ENCODE results near the gene TPRKB.
"Not testable (repeated sequence)": the region's sequence is repeated elsewhere in the genome, so short reads cannot be mapped to it uniquely, and the experiment has no call there.

Gene TPRKB

DNA sequence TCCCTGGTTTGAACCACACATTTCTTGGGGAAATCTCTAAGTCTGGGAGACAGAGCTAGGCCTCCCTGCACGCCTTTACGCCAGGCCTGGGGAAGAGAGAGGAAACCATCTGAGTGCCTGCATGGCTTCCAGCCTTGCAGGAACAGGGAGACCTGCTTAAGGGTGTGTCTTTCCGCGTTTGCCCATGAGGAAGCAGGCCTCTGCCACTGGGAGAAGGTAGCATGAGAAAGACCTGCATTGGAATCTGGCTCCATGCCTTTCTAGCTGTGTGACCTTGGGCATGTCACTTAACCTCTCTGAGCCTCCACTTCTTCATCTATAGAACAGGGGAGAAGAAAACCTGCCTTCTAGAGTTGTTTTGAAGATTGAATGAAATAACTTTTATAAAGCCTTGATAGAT, 19.4 kb downstream of the TPRKB start:
- not testable (repeated sequence) for H2BK5ac ChIP-seq (ENCODE audit: low read length); DNase-seq; H4K5ac ChIP-seq (ENCODE audit: low read length); H3K79me1 ChIP-seq (ENCODE audit: low read length); H3K27me3 ChIP-seq (ENCODE audit: insufficient read depth, low read length, poor library complexity); H3K4me1 ChIP-seq (ENCODE audit: control insufficient read depth, low read depth, low read length); H3K36me3 ChIP-seq (ENCODE audit: control insufficient read depth, insufficient read depth, low read length); H3K4ac ChIP-seq (ENCODE audit: low read depth, low read length); H4K8ac ChIP-seq (ENCODE audit: low read depth, low read length); H3K56ac ChIP-seq (ENCODE audit: low read length); H3K23ac ChIP-seq (ENCODE audit: low read length); H2BK15ac ChIP-seq (replicated peaks; ENCODE audit: low read depth); H2BK120ac ChIP-seq (ENCODE audit: low read depth, low read length); H3K4me2 ChIP-seq (ENCODE audit: low read length); H3K27ac ChIP-seq (ENCODE audit: low read depth, low read length); H3K9ac ChIP-seq (ENCODE audit: low read length); H3K18ac ChIP-seq (ENCODE audit: low read length); H2AK5ac ChIP-seq (ENCODE audit: low read length); H3K79me2 ChIP-seq (ENCODE audit: control insufficient read depth, insufficient read depth, low read length); H3K4me3 ChIP-seq (ENCODE audit: low read length)
- no CpG with 5 or more reads among the region's 4 CpGs for WGBS (ENCODE audit: extremely low coverage, insufficient coverage, low lambda C conversion rate)

DNA sequence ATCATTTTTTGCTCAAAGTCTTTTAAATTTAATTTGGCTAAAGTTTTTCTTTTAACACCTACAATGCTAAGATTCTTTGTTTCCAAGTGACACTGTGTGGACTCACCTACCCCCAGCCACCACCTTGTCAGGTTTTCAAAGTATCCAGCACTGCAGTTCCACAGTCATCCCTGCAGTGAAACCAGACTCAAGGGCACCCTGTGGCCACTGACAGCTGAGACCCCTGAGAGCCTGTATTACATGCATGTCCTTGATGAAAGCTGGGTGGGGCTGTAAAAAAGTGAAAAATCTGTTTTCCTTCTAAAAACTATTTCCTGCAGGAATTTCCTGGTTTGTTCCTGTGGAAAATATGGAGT, 19.9 kb downstream of the TPRKB start:
- DNase-seq, result no peak
- Histone ChIP-seq H2BK15ac (replicated peaks; ENCODE audit: low read depth) (no peak overlapping the region), H3K4me1 (ENCODE audit: control insufficient read depth, low read depth, low read length) (no peaks in the 10 kb centered on the region), H4K5ac (ENCODE audit: low read length) (no peak overlapping the region), H3K36me3 (ENCODE audit: control insufficient read depth, insufficient read depth, low read length) (no peaks in the 10 kb centered on the region), H3K4me3 (ENCODE audit: low read length) (no peak overlapping the region), H4K8ac (ENCODE audit: low read depth, low read length) (no peak overlapping the region), H3K4me2 (ENCODE audit: low read length) (no peak overlapping the region), H3K79me2 (ENCODE audit: control insufficient read depth, insufficient read depth, low read length) (no peaks in the 10 kb centered on the region), H3K23ac (ENCODE audit: low read length) (no peak overlapping the region), H2BK120ac (ENCODE audit: low read depth, low read length) (no peak overlapping the region), H3K27ac (ENCODE audit: low read depth, low read length) (no peak overlapping the region), H3K79me1 (ENCODE audit: low read length) (no peaks in the 10 kb centered on the region), H3K27me3 (ENCODE audit: insufficient read depth, low read length, poor library complexity) (no peaks in the 10 kb centered on the region), H2BK5ac (ENCODE audit: low read length) (no peak overlapping the region), H3K18ac (ENCODE audit: low read length) (no peak overlapping the region), H3K56ac (ENCODE audit: low read length) (no peak overlapping the region), H2AK5ac (ENCODE audit: low read length) (no peak overlapping the region), H3K4ac (ENCODE audit: low read depth, low read length) (no peak overlapping the region), H3K9ac (ENCODE audit: low read length) (no peak overlapping the region)

GRCh38 chr2:73716543-73717250, 20.4 kb downstream of the TPRKB start:
- Histone ChIP-seq H3K79me1 (ENCODE audit: low read length) (no peaks in the 10 kb centered on the region), H3K27ac (ENCODE audit: low read depth, low read length) (no peak overlapping the region), H2BK120ac (ENCODE audit: low read depth, low read length) (no peak overlapping the region), H3K18ac (ENCODE audit: low read length) (no peak overlapping the region), H3K36me3 (ENCODE audit: control insufficient read depth, insufficient read depth, low read length) (no peaks in the 10 kb centered on the region), H3K4me1 (ENCODE audit: control insufficient read depth, low read depth, low read length) (no peaks in the 10 kb centered on the region), H2BK15ac (replicated peaks; ENCODE audit: low read depth) (no peak overlapping the region), H4K5ac (ENCODE audit: low read length) (no peak overlapping the region), H3K79me2 (ENCODE audit: control insufficient read depth, insufficient read depth, low read length) (no peaks in the 10 kb centered on the region), H3K9ac (ENCODE audit: low read length) (no peak overlapping the region), H3K56ac (ENCODE audit: low read length) (no peak overlapping the region), H3K4ac (ENCODE audit: low read depth, low read length) (no peak overlapping the region), H3K23ac (ENCODE audit: low read length) (no peak overlapping the region), H3K4me3 (ENCODE audit: low read length) (no peak overlapping the region), H4K8ac (ENCODE audit: low read depth, low read length) (no peak overlapping the region), H3K27me3 (ENCODE audit: insufficient read depth, low read length, poor library complexity) (no peaks in the 10 kb centered on the region), H2AK5ac (ENCODE audit: low read length) (no peak overlapping the region), H2BK5ac (ENCODE audit: low read length) (no peak overlapping the region), H3K4me2 (ENCODE audit: low read length) (no peak overlapping the region)
- DNase-seq, result no peak
- no CpG with 5 or more reads among the region's 8 CpGs for WGBS (ENCODE audit: extremely low coverage, insufficient coverage, low lambda C conversion rate)

GRCh38 chr2:73714091-73714490, 23.1 kb downstream of the TPRKB start:
- H3K4ac ChIP-seq (ENCODE audit: low read depth, low read length), result no peak overlapping the region
- no peak overlapping the region for H2BK120ac ChIP-seq (ENCODE audit: low read depth, low read length)
- no peaks in the 10 kb centered on the region for H3K79me1 ChIP-seq (ENCODE audit: low read length)
- H3K4me2 ChIP-seq (ENCODE audit: low read length), result no peak overlapping the region
- H3K9ac ChIP-seq (ENCODE audit: low read length), result no peak overlapping the region
- H4K5ac ChIP-seq (ENCODE audit: low read length), result no peak overlapping the region
- H3K79me2 ChIP-seq (ENCODE audit: control insufficient read depth, insufficient read depth, low read length), result no peaks in the 10 kb centered on the region
- H3K4me1 ChIP-seq (ENCODE audit: control insufficient read depth, low read depth, low read length), result no peaks in the 10 kb centered on the region
- no peak overlapping the region for H3K23ac ChIP-seq (ENCODE audit: low read length)
- no peak overlapping the region for H3K27ac ChIP-seq (ENCODE audit: low read depth, low read length)
- H3K18ac ChIP-seq (ENCODE audit: low read length), result no peak overlapping the region
- WGBS (ENCODE audit: extremely low coverage, insufficient coverage, low lambda C conversion rate), result no CpG with 5 or more reads among the region's 2 CpGs
- no peaks in the 10 kb centered on the region for H3K27me3 ChIP-seq (ENCODE audit: insufficient read depth, low read length, poor library complexity)
- no peak overlapping the region for H3K56ac ChIP-seq (ENCODE audit: low read length)
- H4K8ac ChIP-seq (ENCODE audit: low read depth, low read length), result no peak overlapping the region
- H2BK15ac ChIP-seq (replicated peaks; ENCODE audit: low read depth), result no peak overlapping the region
- H3K36me3 ChIP-seq (ENCODE audit: control insufficient read depth, insufficient read depth, low read length), result no peaks in the 10 kb centered on the region
- H2BK5ac ChIP-seq (ENCODE audit: low read length), result no peak overlapping the region
- no peak overlapping the region for H2AK5ac ChIP-seq (ENCODE audit: low read length)
- no peak overlapping the region for H3K4me3 ChIP-seq (ENCODE audit: low read length)
- DNase-seq, result no peak

DNA sequence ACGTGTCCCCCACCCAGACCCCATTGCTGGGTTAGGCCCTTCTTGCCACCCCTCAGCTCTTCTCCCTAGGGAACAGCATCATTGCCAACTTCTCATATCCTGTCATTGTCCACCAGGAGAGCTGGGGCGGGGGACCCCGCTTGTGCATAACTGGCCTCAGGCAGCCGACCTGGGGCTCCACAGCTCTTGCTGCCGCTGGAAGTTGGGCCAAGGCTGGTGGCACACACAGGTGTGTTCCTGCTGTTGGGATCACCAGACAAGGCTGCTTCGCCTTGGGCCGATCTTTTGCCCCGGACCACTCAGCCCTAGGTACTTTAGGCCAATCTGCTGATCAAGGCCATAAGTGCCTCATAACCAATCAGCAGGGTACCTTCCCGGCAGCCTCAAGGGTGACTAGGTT, 28.6 kb downstream of the TPRKB start:
- Histone ChIP-seq H4K5ac (ENCODE audit: low read length) (no peak overlapping the region), H2BK5ac (ENCODE audit: low read length) (no peak overlapping the region), H2AK5ac (ENCODE audit: low read length) (no peak overlapping the region), H4K8ac (ENCODE audit: low read depth, low read length) (no peak overlapping the region), H2BK120ac (ENCODE audit: low read depth, low read length) (no peak overlapping the region), H3K18ac (ENCODE audit: low read length) (no peak overlapping the region), H3K4me3 (ENCODE audit: low read length) (no peak overlapping the region), H3K79me1 (ENCODE audit: low read length) (no peaks in the 10 kb centered on the region), H3K79me2 (ENCODE audit: control insufficient read depth, insufficient read depth, low read length) (no peaks in the 10 kb centered on the region), H3K4me1 (ENCODE audit: control insufficient read depth, low read depth, low read length) (peaks cover 2% of the 10 kb centered on the region), H3K4ac (ENCODE audit: low read depth, low read length) (no peak overlapping the region), H3K36me3 (ENCODE audit: control insufficient read depth, insufficient read depth, low read length) (no peaks in the 10 kb centered on the region), H3K4me2 (ENCODE audit: low read length) (no peak overlapping the region), H3K27ac (ENCODE audit: low read depth, low read length) (no peak overlapping the region), H3K23ac (ENCODE audit: low read length) (no peak overlapping the region), H3K9ac (ENCODE audit: low read length) (no peak overlapping the region), H2BK15ac (replicated peaks; ENCODE audit: low read depth) (no peak overlapping the region), H3K27me3 (ENCODE audit: insufficient read depth, low read length, poor library complexity) (no peaks in the 10 kb centered on the region), H3K56ac (ENCODE audit: low read length) (no peak overlapping the region)
- no peak for DNase-seq
- no CpG with 5 or more reads among the region's 9 CpGs for WGBS (ENCODE audit: extremely low coverage, insufficient coverage, low lambda C conversion rate)

DNA sequence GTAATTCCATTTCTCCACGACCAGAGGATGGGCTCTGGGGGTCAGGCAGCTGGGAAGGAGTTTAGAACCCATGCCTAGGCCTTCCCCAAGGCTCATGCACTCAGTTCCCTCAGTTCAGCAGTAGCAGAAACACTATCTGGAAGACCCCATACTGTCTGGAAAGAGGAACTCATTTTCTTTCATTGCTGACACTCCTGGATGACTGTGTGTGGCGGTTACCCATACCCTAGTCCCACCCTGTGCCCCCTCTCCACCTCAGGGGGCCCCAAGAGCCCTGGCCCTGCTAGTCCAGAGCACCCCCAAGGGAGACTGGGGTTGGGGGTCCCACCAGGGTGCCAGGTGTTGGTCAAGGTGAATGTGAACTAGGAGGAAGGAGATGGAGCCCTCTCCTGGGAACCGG, 29.5 kb downstream of the TPRKB start:
- Histone ChIP-seq H3K79me2 (ENCODE audit: control insufficient read depth, insufficient read depth, low read length) (no peaks in the 10 kb centered on the region), H2BK5ac (ENCODE audit: low read length) (no peak overlapping the region), H3K36me3 (ENCODE audit: control insufficient read depth, insufficient read depth, low read length) (no peaks in the 10 kb centered on the region), H3K23ac (ENCODE audit: low read length) (no peak overlapping the region), H3K4me1 (ENCODE audit: control insufficient read depth, low read depth, low read length) (peaks cover 2% of the 10 kb centered on the region), H3K4ac (ENCODE audit: low read depth, low read length) (no peak overlapping the region), H4K8ac (ENCODE audit: low read depth, low read length) (no peak overlapping the region), H2BK15ac (replicated peaks; ENCODE audit: low read depth) (no peak overlapping the region), H2BK120ac (ENCODE audit: low read depth, low read length) (no peak overlapping the region), H3K9ac (ENCODE audit: low read length) (no peak overlapping the region), H3K56ac (ENCODE audit: low read length) (no peak overlapping the region), H3K27me3 (ENCODE audit: insufficient read depth, low read length, poor library complexity) (no peaks in the 10 kb centered on the region), H3K18ac (ENCODE audit: low read length) (no peak overlapping the region), H3K27ac (ENCODE audit: low read depth, low read length) (no peak overlapping the region), H4K5ac (ENCODE audit: low read length) (no peak overlapping the region), H2AK5ac (ENCODE audit: low read length) (no peak overlapping the region), H3K4me3 (ENCODE audit: low read length) (no peak overlapping the region), H3K4me2 (ENCODE audit: low read length) (no peak overlapping the region), H3K79me1 (ENCODE audit: low read length) (no peaks in the 10 kb centered on the region)
- no CpG with 5 or more reads among the region's 3 CpGs for WGBS (ENCODE audit: extremely low coverage, insufficient coverage, low lambda C conversion rate)
- DNase-seq, result no peak

All from mesendoderm (in vitro differentiated cells).